Esophagus muscularis mucosa (tissue), 3 donors: ENCODE data around the gene DIPK2B.

ENCODE experiments used
- POLR2A ChIP-seq: fragments of 450-650 bp; IDR thresholded peaks from one replicate; pipeline ENCODE4 v1.6.1; 2017; ENCODE audit warnings: antibody characterized with exemption, moderate library complexity, mild to moderate bottlenecking, low read depth
- POLR2AphosphoS5 ChIP-seq, 2 donors: sonication (generic); formaldehyde crosslinking; IDR thresholded peaks; one replicate each; pipeline ENCODE4 v1.6.1; 2017; ENCODE audit warnings: antibody characterized with exemption in 2 of 2
- TF ChIP-seq, protein P1 (sequence below), 3 experiments: fragments of 200-600 bp in 2 of 3; fragments of 450-650 bp in 1 of 3; sonication (generic) in 2 of 3; IDR thresholded peaks; one replicate each; pipeline ENCODE4 v1.5.1; 2017 to 2019; ENCODE audit warnings: antibody characterized with exemption in 3 of 3, mild to moderate bottlenecking in 2 of 3, moderate library complexity in 1 of 3

DNA sequence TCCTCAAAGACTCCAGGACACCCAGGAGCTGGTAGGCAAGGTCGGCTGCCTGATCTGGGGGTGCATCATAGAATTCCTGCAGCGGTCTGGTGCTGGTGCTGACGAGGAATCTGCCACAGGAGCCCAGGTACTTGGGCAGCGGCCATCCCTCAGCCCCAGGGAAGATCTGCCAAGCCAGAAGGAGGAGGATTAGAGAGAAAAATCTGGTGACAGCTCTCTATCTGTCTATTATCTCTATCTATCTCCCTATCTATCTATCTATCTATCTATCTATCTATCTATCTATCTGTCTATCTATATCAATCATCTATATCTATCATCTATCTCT, 46.7 kb downstream of the DIPK2B start:
- TF ChIP-seq, protein P1, sequence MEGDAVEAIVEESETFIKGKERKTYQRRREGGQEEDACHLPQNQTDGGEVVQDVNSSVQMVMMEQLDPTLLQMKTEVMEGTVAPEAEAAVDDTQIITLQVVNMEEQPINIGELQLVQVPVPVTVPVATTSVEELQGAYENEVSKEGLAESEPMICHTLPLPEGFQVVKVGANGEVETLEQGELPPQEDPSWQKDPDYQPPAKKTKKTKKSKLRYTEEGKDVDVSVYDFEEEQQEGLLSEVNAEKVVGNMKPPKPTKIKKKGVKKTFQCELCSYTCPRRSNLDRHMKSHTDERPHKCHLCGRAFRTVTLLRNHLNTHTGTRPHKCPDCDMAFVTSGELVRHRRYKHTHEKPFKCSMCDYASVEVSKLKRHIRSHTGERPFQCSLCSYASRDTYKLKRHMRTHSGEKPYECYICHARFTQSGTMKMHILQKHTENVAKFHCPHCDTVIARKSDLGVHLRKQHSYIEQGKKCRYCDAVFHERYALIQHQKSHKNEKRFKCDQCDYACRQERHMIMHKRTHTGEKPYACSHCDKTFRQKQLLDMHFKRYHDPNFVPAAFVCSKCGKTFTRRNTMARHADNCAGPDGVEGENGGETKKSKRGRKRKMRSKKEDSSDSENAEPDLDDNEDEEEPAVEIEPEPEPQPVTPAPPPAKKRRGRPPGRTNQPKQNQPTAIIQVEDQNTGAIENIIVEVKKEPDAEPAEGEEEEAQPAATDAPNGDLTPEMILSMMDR (IDR thresholded peaks at IDR 0.05) = no peak
- no peak for TF ChIP-seq POLR2A
- TF ChIP-seq POLR2AphosphoS5 (IDR thresholded peaks at IDR 0.05) = no peak
